HG03575 (cell line): Measurements from ENCODE around the gene PAIP2.

ENCODE experiments used
- ATAC-seq: cut with Tn5 transposase; IDR thresholded peaks from one replicate; pipeline ENCODE4 v1.9.1; 2021; ENCODE audit not compliant: unreplicated experiment, insufficient number of reproducible peaks, low FRiP score; ENCODE audit errors: extremely low read depth

The PAIP2 gene

DNA sequence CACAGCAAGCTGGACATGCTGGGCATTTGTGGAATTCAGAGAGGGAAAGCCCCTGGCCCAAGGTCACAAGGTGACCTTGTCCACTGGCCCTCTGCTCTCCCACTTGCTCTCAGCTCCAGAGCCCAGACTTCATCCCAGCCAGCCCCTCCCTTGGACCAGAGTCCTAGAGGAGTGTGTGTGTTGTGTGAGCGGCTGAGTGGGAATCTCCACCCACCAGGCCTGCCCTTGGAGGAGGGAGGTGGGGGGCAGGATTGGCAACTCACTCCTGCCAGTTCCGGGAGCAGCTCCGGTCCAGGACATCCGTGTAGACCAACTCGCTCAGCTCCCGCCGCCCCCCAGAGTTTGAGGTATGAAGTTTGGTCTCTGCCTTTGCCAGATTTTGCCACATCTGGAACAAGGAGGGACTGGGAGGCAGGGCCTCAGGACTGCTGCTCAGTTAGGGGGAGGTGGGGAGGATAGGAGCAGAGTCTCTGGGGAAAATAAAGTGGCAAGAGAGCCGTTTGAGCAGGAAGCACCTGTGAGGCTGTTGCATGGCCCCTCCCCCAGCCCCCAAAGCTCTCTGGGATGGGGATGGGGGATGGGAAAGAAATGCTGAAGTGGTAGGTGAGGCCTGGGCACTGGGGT lies 46.7 kb downstream of the PAIP2 start:
- no peak for ATAC-seq

DNA sequence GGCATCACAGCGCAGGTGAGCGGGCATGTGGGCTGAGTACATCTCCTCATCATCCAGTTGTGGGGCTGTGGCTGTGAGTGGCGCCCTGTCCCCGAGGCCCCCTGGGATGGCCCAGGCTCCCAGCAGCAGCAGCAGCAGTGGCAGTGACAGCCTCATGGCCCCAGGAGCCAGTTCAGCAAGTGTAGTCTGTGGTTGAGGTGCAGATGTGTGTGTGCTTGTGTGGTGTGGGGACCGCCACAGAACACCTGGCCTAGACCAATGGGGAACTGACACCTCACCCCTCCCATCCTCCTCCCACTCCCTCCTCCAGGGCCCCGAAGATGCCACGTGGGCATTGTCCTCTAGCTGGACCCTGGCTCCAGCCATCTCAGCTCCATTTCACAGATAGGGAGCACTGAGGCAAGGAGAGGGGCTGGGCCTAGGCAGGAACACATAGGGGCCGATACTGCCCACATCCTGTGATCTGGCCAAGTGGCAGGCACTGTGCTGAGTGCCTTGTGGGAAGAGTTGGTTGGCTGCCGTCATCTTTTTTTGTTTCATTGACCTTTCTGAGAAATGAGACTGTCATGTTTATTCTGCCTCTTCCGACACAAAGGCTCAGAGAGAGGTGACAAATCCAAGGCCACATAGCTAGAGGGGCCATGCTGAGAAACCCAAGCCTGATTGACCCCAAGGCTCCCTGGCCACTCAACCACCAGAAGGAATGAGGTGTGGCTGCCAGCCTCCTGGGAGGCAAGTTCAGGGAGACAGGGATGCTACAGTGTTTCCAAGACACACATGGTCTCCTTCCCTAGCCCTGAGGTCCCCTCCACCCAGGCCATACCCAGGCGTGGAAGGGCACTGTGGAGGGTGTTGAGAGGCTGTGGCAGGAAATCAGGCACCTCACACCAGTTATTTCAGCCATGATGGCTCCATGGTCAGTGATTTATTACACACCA lies 48.3 kb downstream of the PAIP2 start, which contains the start of gene MZB1:
Gene MZB1, minus strand, starts transcription at position 213 of the 938 bp plus-strand sequence. Its CDS starts 57 bp downstream, at position 156.
- peak; percentile 23 for ATAC-seq

DNA sequence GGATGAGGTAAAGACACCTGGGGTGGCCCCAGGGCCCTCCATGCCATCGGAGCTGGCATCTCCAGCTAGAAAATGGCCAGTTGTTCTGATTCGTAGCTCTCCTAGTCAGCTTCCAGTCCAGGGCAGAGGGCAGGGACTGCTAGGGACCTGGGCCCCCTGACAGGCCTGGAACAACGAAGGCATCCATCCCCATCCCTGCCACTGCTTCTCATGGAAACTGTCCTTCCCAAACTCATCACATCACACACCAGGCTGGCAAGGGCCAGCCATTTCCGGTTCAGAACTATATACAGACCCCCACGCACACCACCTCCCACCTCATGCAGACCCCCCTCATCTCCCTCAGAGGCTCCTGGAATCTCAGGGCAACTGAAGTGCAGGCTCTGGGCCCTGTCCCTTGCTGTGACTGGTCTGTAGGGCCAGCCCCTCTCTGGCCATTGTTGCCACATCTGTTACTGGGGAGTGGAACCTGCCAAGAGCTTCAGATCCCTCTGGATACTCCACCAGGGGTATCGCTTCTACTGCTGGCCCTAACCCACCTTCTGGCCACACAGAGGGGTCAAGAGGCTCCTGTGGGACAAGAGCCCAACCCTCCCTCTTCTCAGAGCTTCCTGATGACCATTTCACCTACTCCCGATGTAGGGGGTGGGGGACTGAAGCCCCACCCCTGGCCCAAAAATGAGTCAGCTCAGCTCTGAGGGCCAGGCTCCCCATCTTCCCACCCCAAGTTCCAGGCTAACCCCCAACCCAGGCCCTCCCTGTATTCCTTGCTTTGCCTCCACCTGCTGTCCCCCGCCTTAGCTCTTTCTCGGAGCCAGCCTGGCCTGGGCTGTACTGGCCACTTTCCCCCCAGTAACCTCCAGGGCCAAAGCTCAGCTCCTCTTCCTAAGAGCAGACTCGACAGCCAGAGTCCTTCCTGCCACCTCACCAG lies 49.2 kb downstream of the PAIP2 start:
- no peak for ATAC-seq

DNA sequence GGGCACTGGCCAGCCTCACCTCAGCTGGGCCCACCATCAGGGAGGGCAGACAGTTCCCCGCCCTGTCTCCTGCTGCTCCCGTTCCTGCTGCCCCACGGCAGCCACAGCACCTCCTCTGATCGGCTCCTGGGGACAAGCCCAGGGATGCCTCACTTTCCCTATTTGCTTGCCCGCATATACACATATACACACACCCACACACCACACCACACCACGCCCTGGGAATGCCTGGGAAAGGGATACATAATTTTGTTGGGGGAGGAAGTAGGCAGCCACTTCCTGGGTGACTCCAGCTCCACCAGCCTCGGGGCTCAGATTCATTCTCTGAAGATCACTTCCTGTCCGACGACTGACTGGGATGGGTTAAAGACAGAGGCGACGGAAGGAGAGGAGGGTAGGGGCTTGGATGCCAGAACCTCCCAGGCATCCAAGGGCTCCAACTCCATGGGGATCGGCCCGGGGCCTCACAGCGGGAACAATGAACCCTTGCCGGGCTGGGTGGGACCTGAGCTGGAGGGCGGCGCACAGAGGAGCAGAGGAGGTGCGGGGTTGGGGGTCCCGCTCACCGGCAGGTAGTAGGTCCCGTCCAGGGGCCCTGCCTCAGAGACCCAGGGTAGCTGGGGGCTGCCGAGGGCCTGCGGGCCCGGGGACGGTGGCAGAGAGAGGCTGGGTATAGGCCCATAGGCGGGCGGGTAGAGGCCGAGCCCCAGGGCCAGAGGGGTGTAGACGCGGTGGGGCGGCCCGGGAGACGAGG lies 50.1 kb downstream of the PAIP2 start:
- no peak for ATAC-seq

- no peak for ATAC-seq
Observed at GRCh38 chr5:139392324-139392677, 50.6 kb downstream of the PAIP2 start.

DNA sequence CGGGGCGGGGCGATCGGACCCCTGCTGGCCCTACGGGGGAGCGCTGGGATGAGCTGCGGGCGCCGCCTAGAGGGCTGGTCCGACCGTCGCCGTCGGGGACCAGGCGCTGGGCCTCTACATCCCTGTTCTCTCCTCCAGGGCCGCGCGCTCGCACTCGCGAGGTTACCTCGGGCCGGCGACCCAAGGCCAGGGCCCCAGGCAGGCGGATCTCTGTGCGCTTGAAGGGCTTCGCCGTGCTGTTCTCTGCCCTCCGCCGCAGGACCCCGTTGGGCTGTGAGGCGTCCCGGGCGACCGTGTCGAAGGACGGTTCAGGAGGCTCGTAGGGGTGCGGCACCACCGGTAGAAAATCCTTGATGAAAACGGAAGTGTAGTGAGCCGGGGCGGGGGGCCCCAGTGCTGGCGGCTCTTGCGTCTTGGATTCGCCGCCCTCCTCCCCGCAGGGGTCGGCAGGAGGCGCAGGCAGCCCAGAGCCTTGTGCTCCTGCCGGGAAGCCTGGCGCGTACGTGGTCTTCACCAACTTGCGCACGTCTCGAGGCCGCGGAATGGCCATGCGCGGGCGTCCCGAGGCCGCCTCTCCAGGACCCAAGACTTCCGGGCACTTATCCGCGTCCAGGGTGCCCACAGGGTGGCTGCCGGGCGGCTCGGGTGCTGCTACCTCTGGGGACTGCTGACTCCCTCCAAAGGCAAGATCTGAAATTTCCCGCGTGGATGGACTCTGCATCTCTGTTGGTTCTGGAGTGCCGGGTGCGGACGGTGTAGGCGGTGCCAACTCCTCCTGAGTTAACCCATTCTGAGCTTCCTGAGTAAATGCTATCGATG lies 51.2 kb downstream of the PAIP2 start:
- ATAC-seq = no peak

DNA sequence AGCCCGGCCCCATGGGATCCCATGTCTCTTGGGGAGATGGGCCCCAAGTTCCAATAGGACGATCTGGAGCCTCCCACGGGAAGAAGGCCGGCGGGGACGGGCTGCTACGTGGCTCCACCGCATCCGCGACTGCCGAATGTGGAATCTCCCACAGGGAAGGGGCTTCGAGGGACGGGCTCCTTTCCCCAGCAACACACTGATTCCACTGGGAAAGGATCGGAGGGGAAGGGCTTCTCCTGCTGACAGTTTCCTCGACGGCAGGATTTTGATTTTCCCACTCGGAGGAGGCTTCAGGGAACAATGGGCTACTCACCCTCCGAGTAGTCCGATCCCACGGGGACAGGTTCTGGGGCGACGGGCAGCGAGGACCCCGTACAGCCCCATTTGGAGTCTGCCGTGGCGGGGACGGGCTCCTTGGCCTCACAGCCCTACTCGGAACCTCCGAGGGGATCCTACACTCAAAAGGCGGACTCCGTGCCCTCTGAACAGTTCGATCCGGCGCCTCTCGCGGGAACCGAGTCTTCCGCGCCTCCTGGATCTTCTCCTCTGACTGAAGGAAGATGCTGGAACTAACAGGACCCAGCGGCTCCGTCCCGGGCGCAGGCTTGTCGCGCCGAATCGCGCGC lies 52.0 kb downstream of the PAIP2 start:
- no peak for ATAC-seq

GRCh38 chr5:139394123-139394653 lies 52.5 kb downstream of the PAIP2 start:
- ATAC-seq = no peak

DNA sequence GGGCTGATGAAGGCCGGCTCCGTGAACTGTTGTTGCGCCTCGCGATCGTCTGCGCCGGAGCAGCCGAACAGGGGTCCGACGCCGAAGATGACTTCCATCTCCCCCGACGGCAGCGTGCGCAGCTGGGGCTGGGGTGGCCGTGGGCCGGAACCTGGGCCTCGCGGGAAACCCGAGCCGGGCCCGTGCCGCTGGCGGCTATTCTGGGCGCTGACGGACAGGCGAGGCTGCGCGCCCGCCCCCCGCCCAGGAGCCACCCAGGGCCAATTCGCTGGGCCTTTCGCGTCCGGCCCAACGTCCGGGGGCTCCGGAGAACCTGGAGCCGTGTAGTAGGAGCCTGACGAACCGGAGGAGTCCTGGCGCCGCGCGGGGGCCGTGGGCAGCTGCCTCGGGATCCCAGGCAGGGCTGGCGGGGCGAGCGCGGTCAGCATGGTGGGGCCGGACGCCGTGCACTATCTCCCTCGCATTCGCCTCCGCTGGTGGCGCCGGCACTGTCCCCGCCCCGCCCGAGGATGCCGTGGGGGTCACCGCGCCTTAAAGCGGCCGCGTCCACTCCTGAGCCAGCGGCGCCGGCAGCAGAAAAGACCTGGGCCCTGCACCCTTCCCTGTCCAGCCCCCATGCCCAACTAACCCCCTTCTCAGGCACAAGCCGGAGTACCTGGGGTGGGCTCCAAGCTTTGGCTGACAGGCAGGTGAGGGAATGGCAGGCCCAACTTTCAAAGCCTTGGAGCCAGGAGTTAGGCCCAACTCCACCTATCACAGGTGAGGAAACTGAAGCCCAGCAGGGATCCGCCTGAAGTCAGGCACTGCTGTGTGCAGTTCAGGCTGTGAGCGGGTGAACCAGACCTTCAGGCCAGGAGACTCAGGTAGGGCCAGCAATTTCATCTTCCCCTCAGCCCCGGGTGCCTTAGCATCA lies 53.3 kb downstream of the PAIP2 start, which contains the start of gene PROB1:
Gene PROB1, minus strand, starts transcription at position 451 of the 913 bp plus-strand sequence. Its CDS starts 23 bp downstream, at position 428.
- ATAC-seq = no peak

- no peak for ATAC-seq
Observed at GRCh38 chr5:139395844-139396640, 54.4 kb downstream of the PAIP2 start.

DNA sequence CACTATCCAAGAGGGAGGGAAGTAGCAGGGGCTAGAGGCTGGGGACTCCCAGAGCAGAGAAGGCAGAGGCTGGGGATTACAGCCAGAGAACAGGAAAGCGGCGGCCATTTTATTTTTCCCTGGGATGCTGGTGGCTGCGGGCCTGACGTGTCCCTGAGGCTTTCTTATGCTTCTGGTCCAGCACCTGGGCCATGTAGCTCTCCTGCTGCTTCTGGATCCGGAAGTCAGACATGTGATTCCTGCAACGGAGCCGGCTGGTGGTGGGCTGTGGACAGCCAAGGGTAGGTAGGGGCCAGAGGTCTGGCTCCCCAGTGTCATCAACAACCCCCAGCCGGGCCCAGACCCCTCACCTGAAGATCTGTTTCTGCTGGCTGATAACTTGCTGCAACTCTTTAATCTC lies 55.0 kb downstream of the PAIP2 start:
- ATAC-seq = no peak

DNA sequence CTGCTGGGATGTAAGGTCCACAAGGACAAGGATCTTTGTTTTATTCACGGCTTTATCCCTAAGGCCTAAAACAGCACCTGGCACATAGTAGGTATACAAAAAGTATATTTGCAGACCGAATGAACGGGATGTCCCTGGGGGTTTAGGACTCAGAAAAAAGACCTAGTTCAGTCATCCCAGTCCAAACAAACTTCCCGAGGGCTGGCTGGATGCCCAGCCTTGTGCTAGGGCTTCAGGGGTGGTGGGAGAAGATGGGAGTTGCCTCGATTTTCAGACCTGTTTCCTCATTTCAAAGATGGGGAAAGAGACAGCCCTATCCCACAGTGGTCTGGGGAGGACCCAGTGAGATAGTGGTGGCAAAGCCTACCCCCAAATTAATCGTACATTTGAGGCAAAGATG lies 56.3 kb downstream of the PAIP2 start:
- ATAC-seq = no peak

- ATAC-seq = no peak
Observed at GRCh38 chr5:139399501-139400121, 58.0 kb downstream of the PAIP2 start.

DNA sequence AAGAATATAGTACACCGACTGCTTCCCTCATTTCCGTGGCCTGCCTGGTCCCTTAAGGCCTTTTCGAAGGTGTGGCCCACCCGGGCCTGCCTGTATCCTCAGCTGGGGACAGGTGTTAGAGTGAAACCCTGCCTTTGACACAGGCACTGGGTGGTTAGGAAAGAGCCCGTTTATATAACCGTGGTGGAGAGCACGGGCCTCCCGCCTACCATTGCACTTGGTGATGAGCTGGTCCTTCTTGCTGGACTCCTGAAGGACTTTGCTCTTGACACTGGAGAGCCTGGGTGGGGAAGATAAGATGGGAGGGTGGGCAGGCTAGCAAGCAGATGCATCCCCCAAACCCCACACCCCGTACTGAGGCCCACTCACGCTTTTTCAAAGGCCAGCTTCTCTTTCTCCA lies 59.9 kb downstream of the PAIP2 start:
- no peak for ATAC-seq

GRCh38 chr5:139402561-139403158 lies 61.0 kb downstream of the PAIP2 start:
- no peak for ATAC-seq
